T-helper 22 cell (primary cell): ENCODE results near the gene POLK.
"Not testable (repeated sequence)": the region's sequence is repeated elsewhere in the genome, so short reads cannot be mapped to it uniquely, and the experiment has no call there.

ENCODE experiments used
- DNase-seq: peaks from one replicate; pipeline ENCODE4 v3.0.0-alpha.2; 2020; ENCODE audit warnings: low read depth

Gene POLK

DNA sequence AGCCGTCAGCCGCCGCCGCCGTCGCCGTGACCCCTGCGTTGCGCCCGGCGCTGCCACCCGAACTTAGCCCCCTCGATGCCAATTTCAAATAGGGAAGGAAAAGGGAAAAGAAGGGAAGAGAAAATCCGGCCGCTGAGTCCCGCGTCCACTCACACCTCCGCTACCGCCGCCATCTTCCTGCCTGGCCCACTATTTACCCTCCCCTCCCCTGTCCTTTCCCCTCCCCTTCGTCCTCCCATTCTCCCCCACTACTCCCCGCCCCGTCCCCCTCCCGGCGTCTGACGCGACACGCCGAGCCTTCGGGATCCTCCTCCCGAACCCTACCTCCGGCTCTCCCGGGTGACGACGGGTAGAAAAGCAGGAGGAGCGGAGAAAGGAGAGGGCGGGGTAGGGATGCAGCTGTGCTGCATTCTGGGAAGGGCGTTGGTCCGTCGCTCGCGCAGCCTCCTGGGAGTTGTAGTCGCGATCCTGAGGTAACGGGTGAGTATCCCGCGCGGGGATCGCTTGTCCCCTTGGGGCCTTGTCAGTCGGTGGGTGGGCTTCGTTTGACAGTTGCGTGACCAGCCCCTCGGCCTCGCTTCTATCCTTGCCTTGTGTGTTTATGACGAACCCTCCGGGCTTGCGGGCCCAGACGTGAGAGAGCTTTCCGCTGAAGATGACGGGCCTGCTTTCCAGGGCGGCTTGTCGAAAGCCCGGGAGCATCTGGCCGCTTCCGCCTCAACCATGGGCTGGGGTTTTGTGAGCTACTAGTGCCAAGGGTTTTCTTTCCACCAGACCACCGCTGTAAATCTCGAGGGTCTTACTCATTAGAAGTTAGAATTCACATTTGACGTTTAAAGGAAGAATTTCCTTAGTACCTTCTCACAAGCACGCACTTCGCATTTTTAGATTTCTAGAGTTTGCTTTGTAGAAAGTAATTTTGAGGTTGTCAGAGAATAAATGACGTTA lies at the start of gene POLK, which contains the start of gene CERT1:
Gene POLK (plus strand): TSS at position 457 of the 948 bp plus-strand sequence.
Gene CERT1 (minus strand): TSS at position 195 of the 948 bp plus-strand sequence. CDS start 422 bp downstream, outside the sequence.
- peak; percentile 94 for DNase-seq

DNA sequence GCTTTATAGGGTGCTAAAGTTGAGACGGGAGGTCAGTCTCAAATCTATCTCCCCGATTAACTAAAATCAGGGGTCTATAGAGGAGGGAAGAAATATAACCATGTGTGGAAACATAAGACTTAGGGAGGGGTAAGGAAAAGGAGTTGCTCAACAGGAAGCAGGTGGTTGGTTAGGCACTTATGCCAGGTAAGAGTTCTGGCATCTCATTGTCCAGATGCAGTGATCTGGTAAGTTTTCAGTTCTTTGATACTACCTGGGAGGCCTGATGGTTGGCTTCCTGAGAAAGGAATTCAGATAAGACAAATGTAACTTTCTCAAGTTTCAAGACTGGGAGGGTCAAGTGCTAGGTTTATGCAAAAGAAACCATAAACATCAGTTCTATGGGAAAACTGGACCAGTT lies 48.0 kb upstream of the POLK start:
- no peak for DNase-seq

DNA sequence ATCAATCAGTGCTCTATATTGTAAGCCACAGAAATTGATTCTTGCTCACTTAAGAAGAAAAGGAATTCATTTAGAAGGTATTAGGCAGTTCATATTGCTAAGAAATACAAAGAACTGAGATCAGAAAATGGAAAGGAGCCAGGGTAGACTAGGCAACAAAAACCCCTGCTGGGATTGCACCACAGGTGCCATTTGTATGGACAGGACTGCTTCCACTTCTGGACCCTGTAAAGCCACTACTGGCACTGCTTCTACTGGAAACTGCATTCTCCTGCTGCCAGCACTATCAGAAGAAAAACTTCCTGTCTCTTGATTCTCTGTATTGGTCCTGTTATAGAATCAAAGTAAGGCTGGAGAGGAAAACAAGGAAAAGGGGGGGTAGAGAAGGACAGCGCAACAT lies 46.2 kb upstream of the POLK start:
- DNase-seq = no peak

DNA sequence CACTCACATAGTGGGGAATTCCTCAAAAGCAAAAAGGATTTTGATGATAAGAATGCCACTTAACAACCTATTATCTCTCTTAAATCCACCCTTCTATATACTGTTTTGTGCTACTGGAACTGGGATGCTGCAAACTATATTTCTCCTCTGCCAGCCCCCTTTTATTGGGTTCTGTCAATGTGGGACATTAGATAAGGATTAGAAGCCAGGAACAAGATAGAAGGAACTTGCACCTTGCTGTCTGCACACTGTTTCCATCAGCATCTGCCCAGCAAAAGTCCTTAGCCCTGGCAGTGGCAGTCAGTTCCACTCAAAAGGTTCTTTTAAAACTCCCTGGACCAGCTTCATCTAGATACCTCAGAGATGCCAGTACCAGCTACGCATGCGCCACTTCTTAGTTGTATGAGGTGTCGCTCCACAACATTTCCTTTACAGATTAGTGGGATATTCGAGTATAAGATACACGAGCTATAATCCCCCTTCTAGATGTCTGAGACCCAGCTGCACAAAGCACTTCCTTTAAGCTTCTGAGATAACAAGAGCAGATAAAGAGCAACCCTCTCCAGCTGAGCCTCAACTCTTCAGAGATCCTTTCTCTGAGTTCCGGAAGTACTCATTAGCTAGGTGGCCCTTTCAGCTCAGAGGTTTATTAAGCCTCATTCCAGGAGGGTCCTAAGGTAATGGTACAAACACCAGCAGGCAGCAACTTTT lies 45.5 kb upstream of the POLK start:
- no peak for DNase-seq

DNA sequence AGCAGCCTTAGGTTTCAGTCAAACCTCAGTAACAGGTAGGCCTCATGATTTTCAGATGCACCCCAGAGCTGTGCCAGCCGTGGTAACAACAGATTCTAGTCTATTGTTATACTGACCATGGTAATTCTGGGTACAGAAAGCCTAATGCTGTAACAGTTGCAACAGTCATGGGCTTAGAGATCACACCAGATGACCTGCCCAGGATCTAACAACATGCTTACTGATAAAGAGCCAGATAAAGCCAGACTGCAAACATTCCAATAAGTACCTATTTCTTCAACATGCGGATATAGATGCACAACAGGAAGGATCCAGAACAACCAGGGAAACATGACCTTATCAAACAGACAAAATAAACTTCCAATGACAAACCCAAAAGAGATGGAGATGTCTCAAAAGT lies 43.1 kb upstream of the POLK start:
- DNase-seq = no peak

DNA sequence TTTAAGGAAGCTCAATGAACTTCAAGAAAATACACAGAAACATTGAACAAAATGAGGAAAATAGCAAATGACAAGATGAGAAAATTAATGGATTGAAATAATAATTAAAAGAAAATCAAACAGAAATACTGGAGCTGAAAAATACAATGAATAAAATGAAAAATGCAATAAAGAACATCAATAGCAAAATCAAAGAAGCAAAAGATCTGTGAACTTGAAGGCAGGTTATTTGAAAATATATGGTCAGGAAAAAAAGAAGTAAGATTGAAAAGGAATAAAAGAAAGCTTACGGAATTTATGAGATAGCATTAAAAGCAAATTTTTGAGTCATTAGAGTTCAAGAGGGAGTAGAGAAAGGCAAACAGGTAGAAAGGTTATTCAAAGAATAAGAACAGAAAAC lies 42.7 kb upstream of the POLK start:
- DNase-seq = no peak

DNA sequence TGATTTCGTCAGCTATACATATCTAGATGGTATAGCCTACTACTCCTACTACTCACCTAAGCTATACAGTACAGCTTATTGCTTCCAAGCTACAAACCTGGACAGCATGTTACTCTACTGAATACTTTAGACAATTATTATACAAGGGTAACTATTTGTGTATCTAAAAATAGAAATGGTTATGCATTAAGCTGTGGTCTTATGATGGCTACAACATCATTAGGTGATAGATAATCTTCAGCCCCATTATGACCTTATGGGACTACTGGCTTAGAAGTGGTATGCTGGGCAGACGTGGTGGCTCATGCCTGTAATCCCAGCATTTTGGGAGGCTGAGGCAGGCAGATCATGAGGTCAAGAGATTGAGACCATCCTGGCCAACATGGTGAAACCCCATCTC lies 40.5 kb upstream of the POLK start:
- no peak for DNase-seq

DNA sequence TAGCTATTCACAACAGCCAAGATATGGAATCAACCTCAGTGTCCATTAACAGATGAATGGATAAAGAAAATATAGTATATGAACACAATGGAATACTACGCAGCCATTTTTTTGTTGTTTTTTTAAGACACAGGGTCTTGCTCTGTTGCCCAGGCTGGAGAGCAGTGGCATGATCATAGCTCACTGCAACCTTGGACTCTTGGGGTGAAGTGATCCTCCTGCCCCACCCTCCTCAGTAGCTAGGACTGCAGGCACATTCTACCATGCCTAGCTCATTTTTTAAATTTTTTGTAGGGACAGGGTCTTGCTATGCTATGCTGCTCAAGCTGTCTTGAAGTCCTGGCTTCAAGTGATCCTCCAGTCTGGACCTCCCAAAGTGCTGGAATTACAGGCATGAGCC lies 38.7 kb upstream of the POLK start:
- no peak for DNase-seq

DNA sequence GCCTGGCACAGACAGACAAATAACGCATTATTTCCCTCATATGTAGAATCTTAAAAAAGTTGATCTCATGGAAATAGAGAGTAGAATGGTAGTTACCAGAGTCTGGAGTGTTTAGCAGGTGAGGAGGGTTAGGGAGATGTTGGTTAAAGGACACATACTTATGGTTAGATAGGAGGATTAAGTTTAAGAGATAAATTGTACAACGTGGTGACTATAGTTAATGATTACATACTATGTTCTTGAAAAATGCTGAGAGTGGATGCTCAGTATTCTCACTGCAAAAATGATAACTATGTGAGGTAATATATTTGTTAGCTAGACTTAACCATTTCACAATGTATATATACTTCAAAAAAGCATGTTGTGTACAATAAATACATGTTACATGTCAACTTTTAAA lies 38.2 kb upstream of the POLK start:
- DNase-seq = no peak

DNA sequence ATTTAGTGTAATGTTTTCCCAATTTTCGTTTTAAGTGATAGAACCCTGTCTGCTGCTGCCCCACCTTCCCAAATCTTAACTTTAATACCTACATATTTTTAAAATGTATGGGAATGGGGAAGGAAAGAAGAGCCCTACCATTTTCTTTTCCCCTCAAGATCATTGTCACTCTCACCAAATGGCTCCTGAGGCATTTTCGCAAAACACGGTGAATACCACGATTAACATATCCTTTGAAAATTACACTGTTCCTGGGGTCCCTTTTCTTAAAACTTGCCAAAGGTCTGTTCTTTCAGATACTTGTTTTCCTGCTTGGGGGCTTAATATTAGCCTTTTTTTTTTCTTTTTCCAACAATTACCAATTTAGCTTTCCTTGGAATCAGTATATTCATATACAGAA lies 36.3 kb upstream of the POLK start:
- no peak for DNase-seq

DNA sequence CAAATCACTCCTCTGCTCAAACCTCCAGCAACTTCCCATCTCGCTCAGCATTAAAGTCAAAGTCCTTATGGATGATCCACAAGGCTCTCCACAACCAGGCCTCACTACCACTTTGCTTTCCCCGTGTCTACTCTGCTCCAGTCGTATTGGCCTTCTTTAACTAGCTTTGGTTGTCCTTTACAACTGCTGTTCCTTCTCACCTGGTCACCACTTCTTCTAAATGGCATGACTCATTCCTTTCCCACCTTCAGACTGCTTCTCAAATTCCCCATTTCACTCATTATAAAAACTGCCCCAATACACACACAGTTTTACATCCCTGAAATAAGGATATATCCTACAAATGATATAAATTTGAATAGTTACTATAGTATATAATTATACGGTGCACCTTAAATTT lies 30.7 kb upstream of the POLK start:
- DNase-seq = no peak

DNA sequence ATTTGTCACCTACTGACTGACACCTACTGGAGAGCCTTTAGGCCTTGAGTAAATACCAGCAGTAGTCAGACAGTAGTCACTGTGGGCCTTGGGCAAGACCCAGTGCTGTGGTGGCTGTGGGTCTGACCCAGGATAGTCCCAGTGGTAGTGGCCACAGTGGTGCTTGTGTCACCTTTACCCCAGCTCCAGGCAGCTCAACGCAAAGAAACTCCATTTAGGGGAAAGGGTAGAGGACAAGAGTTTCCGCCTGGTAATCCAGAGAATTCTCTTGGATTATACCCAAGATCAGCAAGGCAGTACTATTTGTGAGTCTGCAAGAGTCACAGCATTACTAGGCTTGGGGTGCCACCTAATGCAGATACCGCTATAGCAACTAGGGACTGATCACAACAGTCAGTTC lies 29.2 kb upstream of the POLK start:
- no peak for DNase-seq

DNA sequence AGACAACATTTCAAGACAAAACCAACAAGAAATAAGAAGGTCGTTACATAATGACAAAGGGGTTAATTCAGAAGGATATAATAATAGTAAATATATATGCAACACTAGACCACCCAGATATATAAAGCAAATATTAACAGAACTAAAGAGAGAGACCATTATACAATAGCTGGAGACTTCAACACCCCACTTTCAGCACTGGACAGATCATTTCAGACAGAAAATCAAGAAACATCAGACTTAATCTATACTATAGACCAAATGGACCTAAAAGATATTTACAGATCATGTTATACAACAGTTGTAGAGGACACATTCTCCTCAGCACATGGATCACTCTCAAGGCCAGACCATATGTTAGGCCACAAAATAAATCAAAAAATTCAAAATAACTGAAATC lies 27.1 kb upstream of the POLK start:
- no peak for DNase-seq

DNA sequence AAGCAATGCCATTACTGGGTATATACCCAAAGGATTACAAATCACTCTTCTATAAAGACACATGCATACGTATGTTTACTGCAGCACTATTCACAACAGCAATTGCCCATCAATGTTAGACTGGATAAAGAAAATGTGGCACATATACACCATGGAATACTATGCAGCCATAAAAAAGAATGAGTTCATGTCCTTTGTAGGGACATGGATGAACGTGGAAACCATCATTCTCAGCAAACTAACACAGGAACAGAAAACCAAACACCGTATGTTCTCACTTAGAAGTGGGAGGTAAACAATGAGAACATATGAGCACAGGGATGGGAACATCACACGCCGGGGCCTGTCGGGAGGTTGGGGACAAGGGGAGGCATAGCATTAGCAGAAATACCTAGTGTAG lies 21.8 kb upstream of the POLK start:
- DNase-seq = not testable (repeated sequence)

DNA sequence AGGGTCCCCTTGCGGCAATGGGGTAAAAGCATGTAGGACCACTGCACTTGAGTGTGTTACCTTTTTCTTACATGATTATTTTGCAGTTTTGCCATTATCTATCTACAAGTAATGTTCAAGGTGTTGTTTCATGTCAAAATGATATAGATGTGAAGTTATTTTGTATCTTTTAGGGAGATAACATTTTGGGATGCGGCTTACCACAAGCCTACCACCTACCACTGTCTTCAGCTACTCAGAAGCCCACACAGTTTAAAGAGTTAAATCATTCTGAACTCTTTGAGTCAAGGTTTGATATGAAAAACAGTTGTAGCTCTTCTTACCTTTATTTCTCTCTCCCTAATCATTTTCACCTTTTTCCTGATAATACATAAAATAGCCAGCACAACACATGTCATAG lies 20.1 kb upstream of the POLK start:
- no peak for DNase-seq

DNA sequence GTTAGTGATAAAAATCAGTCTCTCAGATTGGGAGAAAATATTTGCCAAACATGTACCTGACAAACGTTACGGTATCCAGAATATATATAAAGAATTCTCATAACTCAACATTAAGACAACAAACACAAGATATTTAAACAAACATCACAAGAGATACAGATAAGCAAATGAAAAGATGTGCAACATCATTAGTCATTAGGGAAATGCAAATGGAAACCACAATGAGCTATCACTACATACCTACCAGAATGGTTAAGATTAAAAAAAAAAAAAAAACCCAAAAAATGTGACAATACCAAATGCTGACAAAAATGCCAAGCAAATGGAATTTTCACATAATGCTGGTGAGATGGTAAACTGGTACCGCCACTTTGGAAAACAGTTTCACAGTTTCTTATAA lies 15.7 kb upstream of the POLK start:
- DNase-seq = no peak

DNA sequence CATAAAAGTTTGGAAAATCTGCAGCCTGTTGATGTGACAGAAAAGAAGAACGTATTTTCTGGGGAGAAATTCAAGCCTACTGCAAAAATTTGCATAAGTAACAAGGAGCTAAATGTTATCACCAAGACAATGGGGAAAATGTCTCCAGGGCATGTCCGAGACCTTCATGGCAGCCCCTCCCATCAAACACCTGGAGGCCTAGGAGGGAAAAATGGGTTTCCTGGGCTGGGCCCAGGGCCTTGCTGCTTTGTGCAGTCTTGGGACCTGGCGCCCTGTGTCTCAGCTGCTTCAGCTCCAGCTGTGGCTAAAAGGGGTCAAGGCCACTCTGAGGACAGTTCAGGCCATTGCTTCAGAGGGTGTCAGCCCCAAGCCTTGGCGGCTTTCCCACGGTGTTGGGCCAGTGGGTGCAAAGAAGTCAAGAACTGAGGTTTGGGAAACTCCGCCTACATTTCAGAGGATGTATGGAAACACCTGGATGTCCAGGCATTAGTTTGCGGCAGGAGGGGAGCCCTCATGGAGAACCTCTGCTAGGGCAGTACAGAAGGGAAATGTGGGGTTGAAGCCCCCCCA lies 13.4 kb upstream of the POLK start:
- no peak for DNase-seq

DNA sequence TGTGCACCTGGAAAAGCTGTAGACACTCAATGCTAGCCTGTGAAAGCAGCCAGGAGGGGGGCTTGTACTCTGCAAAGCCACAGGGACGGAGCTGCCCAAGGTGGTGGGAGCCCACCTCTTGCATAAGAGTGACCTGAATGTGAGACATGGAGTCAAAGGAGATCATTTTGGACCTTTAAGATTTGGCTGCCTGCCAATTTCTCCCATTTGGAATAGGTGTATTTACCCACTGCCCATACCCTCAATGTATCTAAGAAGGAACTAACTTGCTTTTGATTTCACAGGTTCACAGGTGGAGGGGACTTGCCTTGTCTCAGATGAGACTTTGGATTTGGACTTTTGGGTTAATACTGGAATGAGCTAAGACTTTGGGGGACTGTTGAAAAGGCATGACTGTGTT lies 12.8 kb upstream of the POLK start:
- DNase-seq = not testable (repeated sequence)

DNA sequence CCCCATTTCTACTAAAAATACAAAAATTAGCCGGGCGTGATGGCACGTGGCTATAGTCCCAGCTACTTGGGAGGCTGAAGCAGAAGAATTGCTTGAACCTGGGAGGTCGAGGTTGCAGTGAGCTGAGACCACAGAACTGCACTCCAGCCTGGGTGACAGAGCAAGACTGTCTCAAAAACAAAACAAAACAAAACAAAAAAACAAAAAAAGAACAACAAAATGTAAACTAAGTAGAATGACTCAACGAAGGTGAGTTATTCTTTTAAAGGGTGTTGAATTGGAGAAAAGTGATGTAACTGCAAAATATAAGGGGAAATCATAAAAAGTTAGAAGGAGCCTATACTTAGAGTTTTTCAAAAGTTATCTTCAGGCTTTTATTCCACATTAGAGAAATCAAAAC lies 6.6 kb upstream of the POLK start:
- not testable (repeated sequence) for DNase-seq

DNA sequence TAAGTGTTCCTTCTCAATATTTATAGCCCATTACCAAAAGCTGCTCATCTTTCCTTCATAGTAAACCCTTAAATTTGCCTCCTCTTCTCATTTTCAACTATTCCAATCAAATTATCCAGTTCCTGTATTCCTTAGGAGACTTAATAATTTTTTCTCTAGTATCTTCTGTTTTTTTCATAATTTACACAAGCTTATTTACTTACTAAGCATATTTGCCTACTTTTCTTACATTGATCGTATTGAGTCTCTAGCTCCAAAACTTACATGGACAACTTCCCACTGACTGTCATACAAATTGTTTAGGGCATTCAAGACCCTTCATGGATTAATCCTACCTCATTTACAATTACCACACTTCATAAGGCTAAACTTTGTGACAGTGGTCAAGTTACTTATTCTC lies 3.9 kb upstream of the POLK start:
- no peak for DNase-seq

DNA sequence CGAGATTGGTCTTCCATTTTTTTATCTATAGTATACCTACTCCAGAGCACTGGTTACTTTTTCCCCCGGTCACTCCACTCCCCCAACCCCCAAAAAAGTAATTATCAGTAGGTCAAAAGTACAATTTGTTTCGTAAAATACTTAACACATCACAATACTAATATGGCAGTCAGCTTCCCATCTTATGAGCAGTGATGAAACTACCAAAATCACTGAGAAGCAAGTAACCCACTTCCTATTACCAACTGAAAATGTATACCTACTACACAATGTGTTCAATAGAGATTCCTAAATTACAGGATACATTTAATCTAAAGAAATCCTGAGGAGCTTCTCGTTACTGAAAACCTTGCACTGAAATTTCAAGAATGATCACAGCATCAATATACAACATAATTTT lies 2.1 kb upstream of the POLK start:
- no peak for DNase-seq

DNA sequence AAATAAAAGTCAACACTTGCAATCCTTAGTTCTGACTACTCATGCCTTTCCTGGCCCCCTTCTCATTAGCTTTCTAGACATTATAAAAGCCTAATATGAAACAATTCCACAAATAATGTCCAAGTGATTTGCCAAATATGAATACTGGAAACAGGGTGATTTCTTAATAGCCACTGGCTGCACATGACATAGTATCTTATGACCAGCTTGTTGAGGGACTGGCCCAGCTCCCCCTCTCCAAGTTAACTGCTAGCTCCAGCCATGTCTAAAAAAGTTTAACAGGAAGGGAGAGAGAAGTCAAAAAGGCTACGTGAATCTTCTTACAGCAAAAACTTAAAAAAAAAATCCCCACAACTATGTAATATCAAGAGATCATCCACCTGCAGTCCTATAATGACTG lies 1.7 kb upstream of the POLK start:
- DNase-seq = no peak

DNA sequence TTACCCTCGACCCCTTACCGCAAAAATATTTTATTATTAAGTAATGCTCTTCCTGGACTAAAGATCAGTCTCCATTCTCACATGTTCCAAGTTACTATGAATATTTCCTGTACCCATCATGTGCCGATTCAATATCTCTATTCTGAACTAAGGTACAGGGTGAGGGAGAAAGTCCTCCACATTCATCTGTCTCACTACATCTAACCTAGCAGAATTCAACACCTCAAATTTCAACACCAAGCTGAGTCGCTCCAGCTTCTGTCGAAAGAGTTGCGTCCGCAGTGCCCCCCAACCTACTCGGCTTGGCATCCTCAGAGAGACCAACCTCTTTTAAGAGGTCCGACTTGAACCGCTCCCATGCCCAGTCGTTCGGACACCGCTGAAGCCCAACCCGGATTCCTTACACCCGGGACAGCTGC lies 1.3 kb upstream of the POLK start:
- DNase-seq = no peak
